GM12878 (cell line): ENCODE results near the gene CASK. TPM values are rescaled to one million over a fixed set of nuclear protein-coding genes. Genes with fewer than 3 reads are reported as not detected.

Experiments
- ATAC-seq: fragments of 200-7000 bp; cut with Tn5 transposase; 3 replicates; pipeline ENCODE4 v1.9.1; 2020; ENCODE audit warnings: mild to moderate bottlenecking, moderate library complexity
- BruUV-seq: library from RNA; stranded (reverse); fragments of 400-500 nt; replicated peaks from 2 replicates; lab custom pipeline; 2021; lab: Mats Ljungman, UMichigan
- CTCF ChIA-PET: fragments of 300-600 bp; sonication (Branson Sonifier 250); formaldehyde crosslinking; extraction: SDS; loops from one replicate; lab custom pipeline; 2021; ENCODE audit warnings: inconsistent platforms; lab: Yijun Ruan, JAX
- POLR2A ChIA-PET: fragments of 350-600 bp; formaldehyde crosslinking; extraction: SDS; loops from one replicate; lab custom pipeline; 2021; ENCODE audit warnings: inconsistent platforms; lab: Charles Lee
- RAD21 ChIA-PET: fragments of 300-600 bp; sonication (Branson Sonifier 250); formaldehyde crosslinking; loops from one replicate; lab custom pipeline; 2023; ENCODE audit warnings: antibody characterized with exemption; ENCODE audit not compliant: unreplicated experiment; lab: Charles Lee
- SMC1A ChIA-PET: fragments of 300-600 bp; sonication (Branson Sonifier 250); formaldehyde crosslinking; loops from one replicate; lab custom pipeline; 2023; ENCODE audit not compliant: unreplicated experiment, uncharacterized antibody; lab: Charles Lee
- DNase-seq: peaks from one replicate; pipeline ENCODE4 v3.0.0-alpha.2; 2011; ENCODE audit warnings: low read depth, low spot score
- FAIRE-seq: peaks from 3 replicates; lab custom pipeline; 2011; peaks lifted over from hg19 to GRCh38; lab: Jason Lieb, UNC
- H2AFZ ChIP-seq: 2 replicates; pipeline ENCODE4 v1.6.0; 2011; ENCODE audit warnings: low read depth, low read length, control low read depth; ENCODE audit not compliant: control insufficient read depth
- H3K27ac ChIP-seq: 2 replicates; pipeline ENCODE4 v1.5.1; 2011; ENCODE audit warnings: control low read depth; ENCODE audit not compliant: control insufficient read depth, insufficient read depth
- H3K27me3 ChIP-seq, 2 experiments: replicated peaks in 1 of 2; 2 replicates each; pipeline versions ENCODE4 v1.6.0 to v1.6.1; 2011; ENCODE audit warnings: low read length in 1 of 2; ENCODE audit not compliant: control insufficient read depth in 2 of 2, insufficient read depth in 2 of 2
- H3K36me3 ChIP-seq, 2 experiments: 2 replicates each; pipeline ENCODE4 v1.5.1; 2011; ENCODE audit warnings: low read length in 1 of 2; ENCODE audit not compliant: control insufficient read depth in 2 of 2, insufficient read depth in 2 of 2
- H3K4me1 ChIP-seq: 2 replicates; pipeline ENCODE4 v1.6.1; 2011; ENCODE audit warnings: mild to moderate bottlenecking, low read length, moderate library complexity, mixed read lengths; ENCODE audit not compliant: control insufficient read depth, insufficient read depth
- H3K4me2 ChIP-seq: 2 replicates; pipeline ENCODE4 v1.6.0; 2011; ENCODE audit warnings: control low read depth; ENCODE audit not compliant: control insufficient read depth, insufficient read depth
- H3K4me3 ChIP-seq: fragments of 200-600 bp; sonication (generic); 2 replicates; pipeline ENCODE4 v1.5.1; 2016
- H3K79me2 ChIP-seq: 2 replicates; pipeline ENCODE4 v1.6.0; 2011; ENCODE audit warnings: low read length; ENCODE audit not compliant: control insufficient read depth, insufficient read depth
- H3K9ac ChIP-seq: 2 replicates; pipeline ENCODE4 v1.8.0; 2011; ENCODE audit warnings: low read length, control low read depth, mixed read lengths; ENCODE audit not compliant: control insufficient read depth, insufficient read depth
- H3K9me3 ChIP-seq: replicated peaks from 3 replicates; pipeline ENCODE4 v1.5.1; 2011; ENCODE audit warnings: mild to moderate bottlenecking, low read length; ENCODE audit not compliant: control insufficient read depth, insufficient read depth
- H4K20me1 ChIP-seq: 2 replicates; pipeline ENCODE4 v1.6.0; 2011; ENCODE audit not compliant: control insufficient read depth, insufficient read depth
- GABPA ChIP-seq: IDR thresholded peaks from 2 replicates; pipeline ENCODE4 v1.6.1; 2014; ENCODE audit warnings: antibody characterized with exemption, low read depth, mild to moderate bottlenecking, inconsistent platforms
- KLF5 ChIP-seq: fragments of 450-650 bp; IDR thresholded peaks from 2 replicates; pipeline ENCODE4 v1.6.1; 2014; ENCODE audit warnings: mild to moderate bottlenecking; ENCODE audit not compliant: partially characterized antibody
- PAX5 ChIP-seq: IDR thresholded peaks from 2 replicates; pipeline ENCODE4 v1.6.1; 2011; ENCODE audit warnings: low read depth, low read length, borderline replicate concordance
- RAD51 ChIP-seq: fragments of 450-650 bp; IDR thresholded peaks from 2 replicates; pipeline ENCODE4 v1.6.1; 2016; ENCODE audit warnings: moderate library complexity, mild to moderate bottlenecking, inconsistent platforms
- TCF12 ChIP-seq: IDR thresholded peaks from 2 replicates; pipeline ENCODE4 v1.6.1; 2011; ENCODE audit warnings: low read depth, mild to moderate bottlenecking, low read length
- YY1 ChIP-seq: IDR thresholded peaks from 2 replicates; pipeline ENCODE4 v1.6.1; 2011; ENCODE audit warnings: low read depth, mild to moderate bottlenecking, low read length
- ZNF207 ChIP-seq: fragments of 450-650 bp; IDR thresholded peaks from 2 replicates; pipeline ENCODE4 v1.6.1; 2014; ENCODE audit warnings: antibody characterized with exemption, mild to moderate bottlenecking, borderline replicate concordance
- ZNF384 ChIP-seq: IDR thresholded peaks from 2 replicates; pipeline ENCODE4 v1.6.1; 2012; ENCODE audit warnings: low read depth, mild to moderate bottlenecking, low read length, improper control_type of control experiment, borderline replicate concordance
- WGBS: methylation state at CpG from one replicate; pipeline ENCODE4 v1.1.6; 2016; ENCODE audit warnings: low lambda C conversion rate; ENCODE audit not compliant: insufficient replicate concordance, insufficient coverage; ENCODE audit errors: missing lambda C conversion rate; 5-methylcytosine and 5-hydroxymethylcytosine counted together
- in situ Hi-C: fragments of 300-500 bp; cut with MboI; formaldehyde crosslinking; loops from 9 replicates; pipeline ENCODE4 v1.14.3; 2018; ENCODE audit warnings: mixed read lengths
- intact Hi-C: fragments of 100-400 bp; cut with micrococcal nuclease; formaldehyde crosslinking; loops from one replicate; pipeline ENCODE4 v1.14.2; 2022; ENCODE audit not compliant: unreplicated experiment
- polyA plus RNA-seq, 11 experiments: library from polyadenylated mRNA; depleted of rRNA in 4 of 11; unstranded in 6 of 11; stranded (reverse) in 5 of 11; fragments of >200 nt; fragmentation: Nextera tagmentation in 4 of 11; fragmentation: Illumina TruSeq in 1 of 11; extraction: Ambion mirVana in 4 of 11; extraction: Trizol in 1 of 11; gene quantifications; 1 replicate in 1 of 11; 2 replicates in 10 of 11; pipeline versions ENCODE4 v1.2.1 to v1.2.3, GENCODE V29; 2011 to 2016; ENCODE audit warnings: inconsistent platforms in 2 of 11, missing spikeins in 2 of 11, low read depth in 1 of 11
- total RNA-seq, 4 experiments: library from RNA; depleted of rRNA in 3 of 4; stranded (reverse); fragments of >200 nt in 3 of 4; fragmentation: Illumina TruSeq in 1 of 4; extraction: Trizol in 1 of 4; gene quantifications; 2 replicates each; pipeline versions ENCODE4 v1.2.1 to v1.2.3, GENCODE V29; 2013 to 2021
- TF ChIP-seq, protein P1 (sequence below): fragments of 450-650 bp; IDR thresholded peaks from 2 replicates; pipeline ENCODE4 v1.6.1; 2018; ENCODE audit warnings: borderline replicate concordance, mild to moderate bottlenecking; ENCODE audit not compliant: partially characterized antibody
- TF ChIP-seq, protein P2 (sequence below): IDR thresholded peaks from 2 replicates; pipeline ENCODE4 v1.6.1; 2012; ENCODE audit warnings: low read depth, low read length, improper control_type of control experiment
- TF ChIP-seq, protein P3 (sequence below): fragments of 450-650 bp; IDR thresholded peaks from 2 replicates; pipeline ENCODE4 v1.6.1; 2016; ENCODE audit warnings: mild to moderate bottlenecking

Gene CASK
- total and polyA plus RNA-seq, 10 of the 15 experiments (the other 5 are each of a cell fraction or from before 2014, with no cell fraction given), result 0.60 to 45.9 (median 4.8) TPM

DNA sequence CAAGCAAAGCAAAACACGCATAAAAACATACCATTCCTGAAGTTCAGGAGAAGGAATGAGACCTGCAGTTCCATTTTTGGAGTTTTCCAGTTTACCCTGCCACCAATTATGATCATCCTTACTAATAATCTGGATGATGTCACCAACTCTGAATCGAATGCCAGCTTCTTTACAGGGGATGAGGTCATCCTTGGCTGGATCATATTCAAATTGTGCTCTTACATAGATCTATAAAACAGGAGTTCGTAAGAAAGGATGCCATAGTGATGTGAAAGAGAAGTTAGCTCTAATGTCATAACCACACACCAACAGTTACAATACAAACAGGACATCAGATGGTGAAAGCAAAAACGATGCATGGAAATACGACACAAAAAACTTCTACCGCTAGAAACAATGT, 369.7 kb downstream of the CASK start (continued):
- TF ChIP-seq, protein P1, sequence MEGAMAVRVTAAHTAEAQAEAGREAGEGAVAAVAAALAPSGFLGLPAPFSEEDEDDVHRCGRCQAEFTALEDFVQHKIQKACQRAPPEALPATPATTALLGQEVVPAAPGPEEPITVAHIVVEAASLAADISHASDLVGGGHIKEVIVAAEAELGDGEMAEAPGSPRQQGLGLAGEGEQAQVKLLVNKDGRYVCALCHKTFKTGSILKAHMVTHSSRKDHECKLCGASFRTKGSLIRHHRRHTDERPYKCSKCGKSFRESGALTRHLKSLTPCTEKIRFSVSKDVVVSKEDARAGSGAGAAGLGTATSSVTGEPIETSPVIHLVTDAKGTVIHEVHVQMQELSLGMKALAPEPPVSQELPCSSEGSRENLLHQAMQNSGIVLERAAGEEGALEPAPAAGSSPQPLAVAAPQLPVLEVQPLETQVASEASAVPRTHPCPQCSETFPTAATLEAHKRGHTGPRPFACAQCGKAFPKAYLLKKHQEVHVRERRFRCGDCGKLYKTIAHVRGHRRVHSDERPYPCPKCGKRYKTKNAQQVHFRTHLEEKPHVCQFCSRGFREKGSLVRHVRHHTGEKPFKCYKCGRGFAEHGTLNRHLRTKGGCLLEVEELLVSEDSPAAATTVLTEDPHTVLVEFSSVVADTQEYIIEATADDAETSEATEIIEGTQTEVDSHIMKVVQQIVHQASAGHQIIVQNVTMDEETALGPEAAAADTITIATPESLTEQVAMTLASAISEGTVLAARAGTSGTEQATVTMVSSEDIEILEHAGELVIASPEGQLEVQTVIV, result no peak
- TF ChIP-seq, protein P2, sequence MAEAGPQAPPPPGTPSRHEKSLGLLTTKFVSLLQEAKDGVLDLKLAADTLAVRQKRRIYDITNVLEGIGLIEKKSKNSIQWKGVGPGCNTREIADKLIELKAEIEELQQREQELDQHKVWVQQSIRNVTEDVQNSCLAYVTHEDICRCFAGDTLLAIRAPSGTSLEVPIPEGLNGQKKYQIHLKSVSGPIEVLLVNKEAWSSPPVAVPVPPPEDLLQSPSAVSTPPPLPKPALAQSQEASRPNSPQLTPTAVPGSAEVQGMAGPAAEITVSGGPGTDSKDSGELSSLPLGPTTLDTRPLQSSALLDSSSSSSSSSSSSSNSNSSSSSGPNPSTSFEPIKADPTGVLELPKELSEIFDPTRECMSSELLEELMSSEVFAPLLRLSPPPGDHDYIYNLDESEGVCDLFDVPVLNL, result no peak
- no peak for TF ChIP-seq GABPA

DNA sequence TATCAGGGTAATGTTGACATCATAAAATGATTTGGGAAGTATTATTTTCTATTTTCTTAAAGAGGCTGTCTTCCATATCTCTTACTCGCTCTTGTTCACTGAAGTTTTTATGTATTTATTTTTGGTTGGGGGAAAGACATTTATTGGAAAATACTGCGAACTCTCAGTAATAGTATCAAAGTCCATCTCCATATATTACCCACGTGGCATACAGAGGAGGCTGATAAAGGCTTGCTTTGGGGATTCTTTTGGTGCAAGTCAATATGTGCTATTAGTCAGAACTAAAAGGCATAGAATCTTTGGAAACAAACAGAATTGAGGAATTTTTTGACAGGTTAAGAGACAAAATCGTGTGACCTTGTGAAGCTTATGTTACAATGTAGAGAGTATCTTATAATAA, 374.9 kb downstream of the CASK start:
- BruUV-seq, result no TSS peak
- RAD21 ChIA-PET, result no interaction called here
- TF ChIP-seq TCF12 (no peak), ZNF384 (no peak), PAX5 (no peak), YY1 (no peak), ZNF207 (no peak), RAD51 (no peak), KLF5 (no peak)
- TF ChIP-seq, protein P1, result no peak
- TF ChIP-seq, protein P3, sequence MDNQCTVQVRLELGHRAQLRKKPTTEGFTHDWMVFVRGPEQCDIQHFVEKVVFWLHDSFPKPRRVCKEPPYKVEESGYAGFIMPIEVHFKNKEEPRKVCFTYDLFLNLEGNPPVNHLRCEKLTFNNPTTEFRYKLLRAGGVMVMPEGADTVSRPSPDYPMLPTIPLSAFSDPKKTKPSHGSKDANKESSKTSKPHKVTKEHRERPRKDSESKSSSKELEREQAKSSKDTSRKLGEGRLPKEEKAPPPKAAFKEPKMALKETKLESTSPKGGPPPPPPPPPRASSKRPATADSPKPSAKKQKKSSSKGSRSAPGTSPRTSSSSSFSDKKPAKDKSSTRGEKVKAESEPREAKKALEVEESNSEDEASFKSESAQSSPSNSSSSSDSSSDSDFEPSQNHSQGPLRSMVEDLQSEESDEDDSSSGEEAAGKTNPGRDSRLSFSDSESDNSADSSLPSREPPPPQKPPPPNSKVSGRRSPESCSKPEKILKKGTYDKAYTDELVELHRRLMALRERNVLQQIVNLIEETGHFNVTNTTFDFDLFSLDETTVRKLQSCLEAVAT, result no peak
- H3K27me3 ChIP-seq, result no peaks in the 10 kb centered on the region
- in situ Hi-C loops (no loop called here), intact Hi-C loops (no loop called here)
- no peaks in the 10 kb centered on the region for H3K9me3 ChIP-seq
- no peak overlapping the region for H3K4me3 ChIP-seq
- no peak overlapping the region for H2AFZ ChIP-seq
- FAIRE-seq (no peak), DNase-seq (no peak), ATAC-seq (no peak)
- 22% methylated on average over 4 of the region's 4 CpGs for WGBS
- H3K27ac ChIP-seq, result no peak overlapping the region
- H3K4me1 ChIP-seq, result no peaks in the 10 kb centered on the region
- no peak overlapping the region for H3K9ac ChIP-seq
- SMC1A ChIA-PET, result no interaction called here
- H4K20me1 ChIP-seq, result no peaks in the 10 kb centered on the region
- CTCF ChIA-PET, result interaction anchor here (0.6 kb wide), 1 partner anchor 161 kb away, joined by 3 read pairs; no protein-coding TSS in a partner anchor
- H3K36me3 ChIP-seq, result no peaks in the 10 kb centered on the region; a peak in 1 of 4 replicates
- H3K79me2 ChIP-seq, result no peaks in the 10 kb centered on the region
- POLR2A ChIA-PET, result no interaction called here
- H3K4me2 ChIP-seq, result no peak overlapping the region
